NCI-H2107 treated with DMSO at 0.1 percent for 48 hours (cell line): ENCODE results near the gene UBE2Q1.
"Not testable (repeated sequence)": the region's sequence is repeated elsewhere in the genome, so short reads cannot be mapped to it uniquely, and the experiment has no call there.

Experiments
- DNase-seq: peaks from one replicate; lab custom pipeline; 2025; ENCODE audit not compliant: unreplicated experiment; lab: John Stamatoyannopoulos, UW

The UBE2Q1 gene

GRCh38 chr1:154551474-154551873 is 7.0 kb downstream of the UBE2Q1 start:
- no peak for DNase-seq

DNA sequence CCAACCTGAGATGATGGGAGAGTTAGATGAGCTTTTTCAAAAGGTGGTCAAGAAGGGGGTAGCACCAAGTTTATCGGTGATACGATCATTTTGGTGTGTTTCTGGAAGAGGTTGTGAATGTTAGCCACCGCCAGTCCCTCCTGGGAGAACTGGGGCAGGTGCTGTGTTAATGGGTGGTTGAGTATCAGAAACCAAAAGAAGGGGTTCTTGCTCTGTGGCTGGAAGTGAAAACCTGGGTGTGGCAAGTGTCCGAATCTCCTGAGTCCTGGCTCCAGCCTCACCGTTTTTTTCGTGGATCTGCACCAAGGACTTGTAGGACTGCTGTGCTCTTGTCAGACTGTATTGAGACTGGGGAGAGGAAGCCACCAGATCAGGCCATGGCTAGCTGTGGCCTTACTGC is 7.8 kb downstream of the UBE2Q1 start:
- DNase-seq: no peak

DNA sequence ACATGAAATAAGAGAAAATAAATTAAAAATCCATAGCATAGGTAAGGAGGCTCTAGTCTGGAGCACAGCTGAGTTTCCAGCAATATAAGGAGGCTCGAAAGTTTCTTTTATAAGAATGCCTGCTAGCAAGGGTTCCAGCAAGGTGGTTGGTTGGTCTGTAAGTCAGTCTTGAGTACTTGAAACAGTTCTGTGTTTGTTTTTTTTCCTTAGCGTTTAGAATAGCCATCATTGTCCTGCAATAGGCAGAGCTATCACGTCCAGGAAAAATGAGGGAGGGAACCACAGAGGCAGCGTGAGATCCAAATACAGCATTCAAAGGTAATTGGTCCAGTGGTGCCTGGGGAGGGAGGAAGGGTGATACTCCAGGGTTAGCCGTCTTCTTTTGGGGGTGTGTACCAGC is 8.4 kb downstream of the UBE2Q1 start:
- no peak for DNase-seq

DNA sequence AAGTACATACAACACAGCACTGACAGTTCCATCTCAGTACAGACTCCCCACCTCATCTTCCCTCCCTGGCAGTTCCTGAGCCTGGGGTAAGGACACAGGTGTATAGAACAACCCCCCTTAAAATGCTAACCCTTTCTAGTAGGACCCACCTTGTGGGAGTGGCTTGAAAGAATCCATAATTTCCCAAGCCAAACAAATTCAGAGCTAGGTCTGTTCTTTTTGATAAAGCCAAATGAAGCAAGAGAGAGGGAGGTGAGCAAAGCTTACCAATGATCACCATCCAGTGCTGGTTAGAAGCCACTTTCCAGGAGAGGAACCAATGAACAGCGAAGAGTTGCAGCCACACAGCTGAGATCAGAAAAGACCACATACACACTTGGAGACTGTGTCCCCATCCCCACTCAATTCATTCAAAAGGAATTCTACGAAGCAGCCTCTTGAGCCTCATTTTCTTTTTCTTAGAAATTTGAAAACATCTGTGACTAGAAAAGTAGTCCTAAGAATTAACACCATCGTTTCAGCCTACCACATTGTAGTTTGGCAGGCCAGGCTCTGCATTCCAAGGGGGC is 9.2 kb downstream of the UBE2Q1 start:
- no peak for DNase-seq

GRCh38 chr1:154548028-154548427 is 10.4 kb downstream of the UBE2Q1 start:
- DNase-seq: no peak

GRCh38 chr1:154547105-154547732 is 11.2 kb downstream of the UBE2Q1 start:
- no peak for DNase-seq

DNA sequence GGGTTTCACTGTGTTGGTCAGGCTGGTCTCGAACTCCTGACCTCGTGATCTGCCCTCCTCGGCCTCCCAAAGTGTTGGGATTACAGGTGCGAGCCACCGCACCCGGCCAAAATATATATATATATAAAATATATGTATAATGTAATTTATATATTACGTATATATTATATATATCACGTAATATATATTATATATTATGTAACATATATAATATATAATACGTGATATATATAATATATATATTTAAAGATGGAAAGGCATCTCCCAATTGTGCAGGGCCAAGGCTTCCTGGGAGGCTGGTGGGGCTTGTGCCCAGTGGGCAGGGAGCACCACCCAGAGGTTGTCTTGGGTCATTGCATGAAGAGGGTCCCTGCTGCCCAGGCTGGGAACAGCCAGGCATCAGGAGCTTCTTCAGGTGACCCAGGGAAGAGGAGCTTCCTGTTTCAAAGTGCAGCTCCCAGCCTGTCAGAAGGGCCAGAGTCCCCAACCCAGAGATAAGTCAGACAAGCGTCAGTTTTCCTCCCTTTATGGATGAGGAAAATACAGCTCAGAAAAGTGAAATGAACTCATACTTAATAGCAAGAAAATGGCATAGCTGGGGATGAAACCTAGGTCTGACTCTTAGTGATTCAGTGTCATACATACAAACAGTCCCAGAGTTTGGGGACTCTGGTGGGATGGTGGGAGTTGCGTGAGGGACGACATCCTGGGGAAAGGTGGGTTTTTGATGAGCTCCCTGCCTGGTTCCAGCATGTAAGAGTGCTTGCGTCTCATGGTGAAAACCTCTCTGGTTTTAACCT is 12.0 kb downstream of the UBE2Q1 start:
- peak; percentile 53 for DNase-seq

- no peak for DNase-seq
Observed at GRCh38 chr1:154541231-154541630, 17.2 kb downstream of the UBE2Q1 start.

DNA sequence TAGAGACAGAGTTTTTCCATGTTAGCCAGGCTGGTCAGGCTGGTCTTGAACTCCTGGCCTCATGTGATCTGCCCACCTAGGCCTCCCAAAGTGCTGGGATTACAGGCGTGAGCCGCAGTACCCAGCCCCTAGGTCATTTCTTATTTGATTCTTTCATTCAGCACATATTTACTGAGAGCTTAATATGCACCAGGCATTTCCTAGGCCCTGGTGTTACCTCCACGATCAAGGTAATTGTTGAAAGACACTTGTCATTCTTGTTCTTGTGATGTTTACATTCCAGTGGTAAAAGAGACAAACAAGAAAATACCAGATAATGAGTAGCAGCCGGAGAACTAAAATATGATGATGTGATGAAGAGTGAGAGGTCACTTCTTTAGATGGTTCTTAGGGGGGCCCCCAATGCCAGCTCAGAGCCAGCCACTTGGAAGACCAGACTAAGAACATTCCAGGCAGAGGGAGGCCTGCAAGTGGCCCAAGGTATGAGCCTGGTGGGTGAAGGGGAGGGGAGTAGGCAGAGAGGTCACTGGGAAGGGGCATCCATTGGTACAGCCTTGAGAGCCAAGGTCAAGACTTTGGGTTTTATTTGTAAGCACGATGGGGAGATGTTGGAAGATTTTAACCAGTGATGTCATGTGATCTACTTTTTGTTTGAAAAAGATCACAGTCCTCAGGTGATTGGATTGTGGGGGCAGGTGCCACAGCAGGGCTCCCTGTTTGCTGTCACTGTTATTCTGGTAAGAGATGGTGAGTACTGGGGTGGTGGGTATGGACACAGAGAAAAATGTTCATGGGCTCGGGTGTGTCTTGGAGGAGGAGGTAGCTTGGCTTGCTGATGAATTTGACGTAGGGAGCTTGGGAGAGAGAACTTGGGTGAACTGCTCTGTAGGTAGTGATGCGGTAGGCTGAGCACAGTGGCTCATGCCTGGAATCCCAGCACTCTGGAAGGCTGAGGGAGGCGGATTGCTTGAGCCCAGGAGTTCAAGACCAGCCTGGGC is 18.7 kb downstream of the UBE2Q1 start:
- DNase-seq: no peak

DNA sequence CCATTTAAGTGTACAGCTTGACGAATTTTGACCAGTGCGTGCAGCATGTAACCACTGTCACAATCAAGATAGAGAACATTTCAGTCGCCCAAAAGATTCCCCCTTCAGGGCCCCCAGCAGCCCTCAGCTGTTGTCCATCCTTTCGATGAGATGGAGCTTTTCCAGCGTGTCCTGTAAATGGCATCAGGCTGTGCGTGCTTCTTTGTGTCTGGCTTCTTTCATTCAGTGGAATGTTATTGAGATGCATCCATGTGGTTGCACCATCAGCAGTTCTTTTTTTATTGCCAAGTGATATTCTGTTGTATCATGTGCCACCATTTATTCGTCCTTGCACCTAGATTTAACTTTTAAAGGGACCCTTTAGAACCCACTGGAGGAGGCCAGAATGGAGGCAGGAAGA is 21.9 kb downstream of the UBE2Q1 start:
- DNase-seq: no peak

GRCh38 chr1:154533952-154534844 is 24.3 kb downstream of the UBE2Q1 start:
- peak; percentile 56 for DNase-seq

GRCh38 chr1:154531950-154532349 is 26.5 kb downstream of the UBE2Q1 start:
- DNase-seq: not testable (repeated sequence)

DNA sequence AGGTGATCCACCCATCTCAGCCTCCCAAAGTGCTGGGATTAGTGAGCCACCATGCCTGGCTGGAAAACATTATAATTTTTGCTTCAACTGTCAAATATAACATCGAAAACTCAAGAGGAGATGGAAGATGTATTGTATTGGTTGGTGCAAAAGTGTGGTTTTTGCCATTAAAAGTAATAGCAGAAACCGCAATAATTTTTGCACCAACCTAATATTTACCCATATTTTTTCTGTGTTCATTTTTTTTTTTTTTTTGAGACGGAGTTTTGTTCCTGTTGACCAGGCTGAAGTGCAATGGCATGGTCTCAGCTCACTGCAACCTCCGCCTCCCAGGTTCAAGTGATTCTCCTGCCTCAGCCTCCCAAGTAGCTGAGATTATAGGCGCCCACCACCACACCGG is 29.2 kb downstream of the UBE2Q1 start:
- DNase-seq: no peak

GRCh38 chr1:154527192-154527591 is 31.3 kb downstream of the UBE2Q1 start:
- no peak for DNase-seq

DNA sequence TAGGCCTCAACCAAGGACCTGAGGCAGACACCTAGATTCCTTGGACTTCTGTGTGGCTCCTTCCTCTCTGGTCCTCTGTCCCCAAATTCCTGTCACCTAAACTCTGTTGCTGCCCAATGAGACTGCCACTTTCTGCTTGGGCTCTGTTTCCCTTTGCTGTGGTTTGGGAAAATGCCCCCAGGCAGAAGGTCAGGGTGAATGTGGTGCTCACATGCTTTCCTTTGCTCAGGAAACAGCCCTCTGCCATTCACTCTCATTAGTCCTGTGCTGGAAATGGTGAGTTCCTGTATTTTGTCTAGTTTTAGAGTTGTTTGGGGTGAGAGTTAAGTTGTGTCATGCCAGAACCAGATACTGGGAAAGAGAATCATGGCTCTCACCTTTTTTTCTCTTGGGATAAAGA is 33.6 kb downstream of the UBE2Q1 start:
- no peak for DNase-seq

- no peak for DNase-seq
Observed at GRCh38 chr1:154521695-154522094, 36.8 kb downstream of the UBE2Q1 start.

- DNase-seq: no peak
Observed at GRCh38 chr1:154520333-154520732, 38.1 kb downstream of the UBE2Q1 start.

DNA sequence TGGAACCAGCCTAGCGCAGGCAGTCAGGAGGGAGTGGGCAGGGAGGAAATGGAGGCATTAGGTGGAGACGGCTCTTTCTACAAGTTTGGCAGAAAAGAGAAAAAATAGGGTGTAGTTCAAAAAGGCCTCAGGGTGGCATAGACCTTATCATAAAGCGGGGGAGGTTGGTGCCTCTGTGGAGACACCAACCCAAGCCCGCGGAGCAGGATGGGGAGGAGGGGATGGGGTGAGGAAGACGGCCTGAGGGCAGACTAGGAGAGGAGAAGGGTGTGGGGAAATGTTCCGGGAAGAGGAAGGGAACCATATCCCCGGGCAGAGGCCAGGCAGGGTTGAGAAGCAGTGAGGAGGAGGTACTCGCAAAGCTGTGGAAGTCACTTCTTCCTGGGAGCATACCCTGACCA is 38.9 kb downstream of the UBE2Q1 start:
- no peak for DNase-seq

GRCh38 chr1:154517661-154518060 is 40.8 kb downstream of the UBE2Q1 start:
- DNase-seq: no peak

DNA sequence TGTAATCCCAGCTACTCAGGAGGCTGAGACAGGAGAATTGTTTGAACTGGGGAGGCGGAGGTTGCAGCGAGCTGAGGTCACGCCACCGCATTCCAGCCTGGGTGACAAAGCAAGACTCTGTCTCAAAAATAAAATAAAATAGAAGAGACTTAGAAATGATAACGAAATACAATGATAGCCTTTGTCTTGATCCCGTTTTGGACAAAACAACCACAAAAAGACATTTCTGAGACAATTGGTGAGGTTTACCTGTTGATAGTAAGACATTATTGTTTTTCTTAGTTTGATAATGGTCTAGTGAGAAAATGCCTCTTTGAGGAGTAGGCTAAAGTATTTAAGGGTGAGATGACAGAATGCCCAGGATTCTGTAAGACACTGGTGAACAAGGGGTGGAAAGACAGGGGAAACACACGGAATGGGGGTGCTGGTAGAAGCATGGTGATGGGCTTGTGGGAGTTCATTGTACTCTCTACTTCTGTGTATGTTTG is 44.4 kb downstream of the UBE2Q1 start:
- DNase-seq: no peak
